HEK293T (cell line): Measurements from ENCODE around the gene AICDA.

Experiments used
- CTCF ChIA-PET: fragments of 350-600 bp; formaldehyde crosslinking; extraction: SDS; loops from one replicate; lab custom pipeline; 2021; ENCODE audit warnings: antibody characterized with exemption, inconsistent platforms; lab: Yijun Ruan, JAX
- POLR2A ChIA-PET: fragments of 350-600 bp; formaldehyde crosslinking; extraction: SDS; loops from one replicate; lab custom pipeline; 2020; ENCODE audit warnings: antibody characterized with exemption, inconsistent platforms; lab: Yijun Ruan, JAX
- DNase-seq: peaks from one replicate; pipeline ENCODE4 v3.0.0; 2012; ENCODE audit warnings: mixed read lengths; ENCODE audit errors: extremely low spot score
- ARNT ChIP-seq: fragments of 450-650 bp; IDR thresholded peaks from 2 replicates; pipeline ENCODE4 v1.6.1; 2017; ENCODE audit warnings: mild to moderate bottlenecking
- BHLHE40 ChIP-seq: fragments of 450-650 bp; IDR thresholded peaks from 2 replicates; pipeline ENCODE4 v1.6.1; 2016; ENCODE audit warnings: mild to moderate bottlenecking, moderate library complexity, borderline replicate concordance
- CTBP1 ChIP-seq: fragments of 450-650 bp; IDR thresholded peaks from 2 replicates; pipeline ENCODE4 v1.6.1; 2016; ENCODE audit warnings: borderline replicate concordance
- ELF4 ChIP-seq: fragments of 450-650 bp; IDR thresholded peaks from 2 replicates; pipeline ENCODE4 v1.6.1; 2017; ENCODE audit warnings: antibody characterized with exemption
- FOXA1 ChIP-seq: fragments of 450-650 bp; IDR thresholded peaks from 2 replicates; pipeline ENCODE4 v1.6.1; 2016; ENCODE audit warnings: mild to moderate bottlenecking
- FOXK2 ChIP-seq: fragments of 450-650 bp; IDR thresholded peaks from 2 replicates; pipeline ENCODE4 v1.6.1; 2016; ENCODE audit warnings: mild to moderate bottlenecking
- FOXM1 ChIP-seq: fragments of 450-650 bp; IDR thresholded peaks from 2 replicates; pipeline ENCODE4 v1.6.1; 2017; ENCODE audit warnings: mild to moderate bottlenecking, borderline replicate concordance
- HDGF ChIP-seq: fragments of 450-650 bp; IDR thresholded peaks from 2 replicates; pipeline ENCODE4 v1.6.1; 2017; ENCODE audit warnings: antibody characterized with exemption, borderline replicate concordance
- L3MBTL2 ChIP-seq: fragments of 450-650 bp; conservative IDR thresholded peaks from 2 replicates; pipeline ENCODE4 v1.6.1; 2016; ENCODE audit warnings: mild to moderate bottlenecking
- LEF1 ChIP-seq: fragments of 450-650 bp; IDR thresholded peaks from 2 replicates; pipeline ENCODE4 v1.6.1; 2017; ENCODE audit warnings: mild to moderate bottlenecking, borderline replicate concordance
- NFRKB ChIP-seq: fragments of 450-650 bp; IDR thresholded peaks from 2 replicates; pipeline ENCODE4 v1.6.1; 2016; ENCODE audit warnings: mild to moderate bottlenecking, moderate library complexity
- PKNOX1 ChIP-seq: fragments of 450-650 bp; IDR thresholded peaks from 2 replicates; pipeline ENCODE4 v1.6.1; 2016
- SP1 ChIP-seq: fragments of 450-650 bp; IDR thresholded peaks from 2 replicates; pipeline ENCODE4 v1.6.1; 2017
- SUZ12 ChIP-seq: fragments of 450-650 bp; IDR thresholded peaks from 2 replicates; pipeline ENCODE4 v1.6.1; 2016; ENCODE audit warnings: mild to moderate bottlenecking
- TARDBP ChIP-seq: fragments of 450-650 bp; IDR thresholded peaks from 2 replicates; pipeline ENCODE4 v1.6.1; 2016
- ZNF384 ChIP-seq: fragments of 450-650 bp; IDR thresholded peaks from 2 replicates; pipeline ENCODE4 v1.6.1; 2016

The AICDA gene

GRCh38 chr12:8647968-8648367, 35.3 kb upstream of the AICDA start:
- CTCF ChIA-PET: interaction anchor here (0.9 kb wide), 2 partner anchors 10 to 104 kb away, joined by 4 read pairs; no protein-coding TSS in a partner anchor
- POLR2A ChIA-PET: no interaction called here
- DNase-seq: no peak
- TF ChIP-seq ELF4: no peak
- TF ChIP-seq ZNF384: no peak
- no peak for TF ChIP-seq CTBP1
- no peak for TF ChIP-seq FOXM1

- ChIA-PET POLR2A (no interaction called here), CTCF (no interaction called here)
- DNase-seq: no peak
- no peak for TF ChIP-seq FOXM1
- no peak for TF ChIP-seq TARDBP
Observed at GRCh38 chr12:8644345-8645248, 31.9 kb upstream of the AICDA start.

GRCh38 chr12:8642775-8643174, 30.1 kb upstream of the AICDA start:
- no peak for DNase-seq
- TF ChIP-seq L3MBTL2 (no peak), ARNT (no peak), ELF4 (no peak), SUZ12 (no peak), TARDBP (no peak), FOXA1 (no peak), HDGF (no peak), ZNF384 (no peak), FOXM1 (no peak), NFRKB (no peak), CTBP1 (no peak), PKNOX1 (no peak)
- ChIA-PET POLR2A (no interaction called here), CTCF (no interaction called here)

- TF ChIP-seq ELF4 (no peak), FOXM1 (no peak), SP1 (no peak), BHLHE40 (no peak), FOXA1 (no peak), L3MBTL2 (no peak), LEF1 (no peak), HDGF (no peak), ARNT (no peak), PKNOX1 (no peak), FOXK2 (no peak), ZNF384 (no peak), TARDBP (no peak), NFRKB (no peak), CTBP1 (no peak), SUZ12 (no peak)
- ChIA-PET POLR2A (no interaction called here), CTCF (no interaction called here)
- DNase-seq: no peak
Observed at GRCh38 chr12:8639936-8640335, 27.3 kb upstream of the AICDA start.

GRCh38 chr12:8638951-8639350, 26.3 kb upstream of the AICDA start:
- no peak for DNase-seq
- ChIA-PET POLR2A (no interaction called here), CTCF (no interaction called here)
- TF ChIP-seq SUZ12 (no peak), CTBP1 (no peak), NFRKB (no peak)

GRCh38 chr12:8637666-8638065, 25.0 kb upstream of the AICDA start:
- POLR2A ChIA-PET: no interaction called here
- CTCF ChIA-PET: no interaction called here
- DNase-seq: no peak
- no peak for TF ChIP-seq CTBP1
- TF ChIP-seq ZNF384: no peak
- no peak for TF ChIP-seq L3MBTL2
- TF ChIP-seq TARDBP: no peak
- no peak for TF ChIP-seq ELF4
- no peak for TF ChIP-seq BHLHE40
- no peak for TF ChIP-seq PKNOX1
- TF ChIP-seq FOXM1: no peak
- TF ChIP-seq FOXK2: no peak
- TF ChIP-seq SUZ12: no peak
- no peak for TF ChIP-seq NFRKB
- TF ChIP-seq LEF1: no peak
- TF ChIP-seq SP1: no peak
- no peak for TF ChIP-seq HDGF
- TF ChIP-seq ARNT: no peak
- TF ChIP-seq FOXA1: no peak
